H7 (cell line): ENCODE data around the gene DNM2. TPM values are rescaled to one million over a fixed set of nuclear protein-coding genes. Genes with fewer than 3 reads are reported as not detected.
"Not testable (repeated sequence)": the region's sequence is repeated elsewhere in the genome, so short reads cannot be mapped to it uniquely, and the experiment has no call there.

Source experiments
- DNase-seq: peaks from one replicate; pipeline ENCODE4 v3.0.0; 2012
- H3K27me3 ChIP-seq: 2 replicates; pipeline ENCODE4 v1.6.0; 2011; ENCODE audit warnings: mild to moderate bottlenecking, low read length; ENCODE audit not compliant: control insufficient read depth, insufficient read depth
- H3K36me3 ChIP-seq: replicated peaks from 2 replicates; pipeline ENCODE4 v1.5.1; 2011; ENCODE audit warnings: low read length; ENCODE audit not compliant: control insufficient read depth, insufficient read depth
- H3K4me3 ChIP-seq: 2 replicates; pipeline ENCODE4 v1.5.1; 2011; ENCODE audit warnings: low read depth, mild to moderate bottlenecking, control low read depth, low read length, moderate library complexity; ENCODE audit not compliant: insufficient read depth
- total RNA-seq: library from RNA; depleted of rRNA; stranded (reverse); fragments of >200 nt; shearing (Covaris generic); gene quantifications from 2 replicates; pipeline ENCODE4 v1.2.3, GENCODE V29; 2014

The DNM2 gene
- total RNA-seq, 1 experiment from 2014 or later: 77.6 TPM

DNA sequence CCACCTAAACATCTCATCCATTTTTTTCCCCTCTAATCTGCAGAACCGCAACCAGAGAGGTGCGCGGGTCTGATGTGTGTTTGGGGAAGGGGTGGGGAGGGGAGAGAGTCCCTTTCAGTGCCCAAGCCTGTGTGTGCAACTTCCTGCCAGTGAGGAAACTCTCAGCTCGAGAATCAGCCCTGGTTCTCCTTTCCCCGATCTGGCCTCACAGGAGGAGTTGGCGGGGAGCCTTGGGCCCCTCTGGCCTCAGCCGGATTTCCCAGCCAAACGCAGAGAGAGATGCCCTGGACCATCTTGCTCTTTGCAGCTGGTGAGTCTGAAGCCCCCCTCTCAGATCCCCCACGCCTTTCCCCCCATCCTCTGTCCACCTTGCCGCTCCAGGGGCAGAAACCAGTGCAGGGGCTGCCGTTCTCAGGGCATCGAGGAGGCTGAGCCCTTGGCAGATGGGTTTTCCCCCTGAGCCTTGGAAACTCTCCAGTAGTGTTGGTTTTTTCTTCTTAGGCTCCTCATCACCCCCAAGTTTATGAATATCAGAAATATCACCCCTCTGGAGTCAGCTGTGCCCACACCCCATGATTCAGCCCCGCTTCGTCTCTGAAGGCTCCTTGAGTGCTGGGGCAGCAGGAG lies 130.5 kb downstream of the DNM2 start, which contains the start of gene C19orf38:
Gene C19orf38, plus strand, starts transcription at position 186 of the 627 bp plus-strand sequence. Its CDS starts 94 bp downstream, at position 280.
- peak; percentile 38 for DNase-seq
- H3K36me3 ChIP-seq: no peaks in the 10 kb centered on the region
- H3K27me3 ChIP-seq: no peaks in the 10 kb centered on the region
- no peak within 1 kb of the TSS for H3K4me3 ChIP-seq

DNA sequence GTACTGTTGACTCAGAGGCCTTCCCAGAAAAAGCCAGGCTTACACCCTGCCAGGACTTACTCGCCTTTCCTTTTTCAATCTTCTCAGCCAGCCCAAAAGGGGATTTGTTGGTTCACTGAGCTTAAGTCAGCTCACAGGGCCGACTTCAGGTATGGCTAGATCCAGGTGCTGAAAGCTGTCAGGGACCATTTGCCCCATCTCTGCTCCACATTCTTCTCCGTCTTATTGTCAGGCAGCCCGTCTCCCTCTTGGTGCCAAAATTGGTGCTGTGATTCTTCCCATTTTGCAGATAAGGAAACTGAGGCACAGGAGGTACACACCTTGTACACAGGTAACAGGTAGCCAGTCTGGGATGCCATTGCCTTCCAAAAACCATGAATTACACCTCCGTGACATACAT lies 132.8 kb downstream of the DNM2 start:
- Histone ChIP-seq H3K36me3 (no peaks in the 10 kb centered on the region), H3K4me3 (no peak overlapping the region), H3K27me3 (no peaks in the 10 kb centered on the region)
- DNase-seq: no peak

DNA sequence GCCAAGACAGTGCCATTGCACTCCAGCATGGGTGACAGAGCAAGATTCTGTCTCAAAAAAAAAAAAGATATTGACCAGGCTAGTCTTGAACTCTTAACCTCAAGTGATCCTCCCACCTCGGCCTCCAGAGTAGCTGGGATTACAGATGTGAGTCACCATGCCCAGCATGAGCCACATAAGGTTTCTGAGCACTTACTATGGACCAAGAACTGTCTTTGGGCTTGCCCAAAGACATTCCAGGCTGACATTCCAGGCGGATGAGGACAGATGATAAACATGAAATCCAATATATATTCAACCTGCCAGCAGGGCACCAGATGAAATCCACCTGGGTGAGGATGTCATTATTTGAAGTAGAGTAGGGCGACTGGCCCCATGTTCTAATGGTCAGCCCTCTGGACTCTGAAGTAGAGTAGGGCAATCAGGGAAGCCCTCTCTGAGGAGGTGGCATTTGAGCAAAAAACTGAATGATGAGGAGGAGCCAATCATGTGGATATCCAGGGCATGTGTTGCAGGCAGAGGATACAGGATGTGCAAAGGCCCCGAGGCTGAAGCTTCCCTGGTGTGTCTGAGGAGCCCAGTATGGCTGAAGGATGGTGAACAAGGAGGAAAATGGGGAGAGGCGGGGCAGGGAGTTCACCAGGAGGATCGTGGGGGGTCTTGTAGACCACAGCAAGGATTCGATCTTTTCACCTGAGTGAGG lies 134.4 kb downstream of the DNM2 start:
- no peaks in the 10 kb centered on the region for H3K27me3 ChIP-seq
- H3K4me3 ChIP-seq: no peak overlapping the region
- no peak for DNase-seq
- no peaks in the 10 kb centered on the region for H3K36me3 ChIP-seq

DNA sequence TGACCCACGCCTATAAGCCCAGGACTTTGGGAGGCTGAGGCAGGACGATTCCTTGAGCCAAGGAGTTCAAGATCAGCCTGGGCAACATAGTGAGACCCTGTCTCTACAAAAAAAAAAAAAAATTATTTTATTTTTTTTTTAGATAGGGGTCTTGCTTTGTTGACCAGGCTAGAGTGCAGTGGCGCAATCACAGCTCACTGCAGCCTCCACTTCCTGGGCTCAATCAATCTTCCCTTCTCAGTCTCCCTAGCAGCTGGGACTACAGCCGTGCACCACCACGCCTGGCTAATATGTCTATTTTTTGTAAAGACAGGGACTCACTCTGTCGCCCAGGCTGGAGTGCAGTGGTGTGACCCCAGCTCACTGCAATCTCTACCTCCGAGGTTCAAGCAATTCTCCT lies 135.1 kb downstream of the DNM2 start:
- no peak overlapping the region for H3K4me3 ChIP-seq
- no peaks in the 10 kb centered on the region for H3K27me3 ChIP-seq

DNA sequence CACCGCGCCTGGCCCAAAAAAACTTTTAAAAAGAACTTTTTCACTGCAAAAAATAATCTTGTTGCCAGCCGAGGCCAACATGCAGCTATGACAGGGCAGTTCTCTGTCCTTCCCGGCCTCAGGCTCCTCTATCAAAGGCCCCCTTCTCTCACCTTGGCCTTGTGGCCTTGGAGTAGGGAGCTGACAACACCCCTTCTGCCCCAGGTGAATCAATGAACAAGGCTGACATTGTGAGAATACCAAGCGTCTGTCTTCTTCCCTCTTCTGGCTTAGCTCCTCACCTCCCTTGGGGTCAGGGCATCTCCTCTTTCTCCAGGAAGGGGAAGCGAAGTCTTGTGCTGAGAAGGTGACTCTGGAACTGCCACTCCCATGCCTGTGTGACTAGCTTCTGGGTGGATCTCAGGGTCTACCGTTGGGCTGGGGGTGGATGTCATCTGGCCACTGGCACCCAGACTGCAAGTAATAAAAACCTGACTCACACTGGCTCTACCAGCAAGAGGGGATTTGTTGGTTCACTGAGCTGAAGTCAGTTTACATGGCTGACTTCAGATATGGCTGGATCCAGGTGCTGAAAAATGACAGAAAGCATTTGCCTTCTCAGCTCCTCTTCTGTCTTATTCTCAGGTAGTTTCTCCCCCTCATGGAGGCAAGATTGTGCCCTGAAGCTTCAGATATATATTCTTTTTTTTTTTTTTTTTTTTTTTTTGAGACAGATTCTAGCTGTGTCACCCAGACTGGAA lies 136.6 kb downstream of the DNM2 start:
- Histone ChIP-seq H3K36me3 (no peaks in the 10 kb centered on the region), H3K27me3 (no peaks in the 10 kb centered on the region), H3K4me3 (no peak overlapping the region)
- no peak for DNase-seq

More for the DNA sequence above, 135.1 kb downstream of the DNM2 start:
- H3K36me3 ChIP-seq: no peaks in the 10 kb centered on the region
- no peak for DNase-seq

DNA sequence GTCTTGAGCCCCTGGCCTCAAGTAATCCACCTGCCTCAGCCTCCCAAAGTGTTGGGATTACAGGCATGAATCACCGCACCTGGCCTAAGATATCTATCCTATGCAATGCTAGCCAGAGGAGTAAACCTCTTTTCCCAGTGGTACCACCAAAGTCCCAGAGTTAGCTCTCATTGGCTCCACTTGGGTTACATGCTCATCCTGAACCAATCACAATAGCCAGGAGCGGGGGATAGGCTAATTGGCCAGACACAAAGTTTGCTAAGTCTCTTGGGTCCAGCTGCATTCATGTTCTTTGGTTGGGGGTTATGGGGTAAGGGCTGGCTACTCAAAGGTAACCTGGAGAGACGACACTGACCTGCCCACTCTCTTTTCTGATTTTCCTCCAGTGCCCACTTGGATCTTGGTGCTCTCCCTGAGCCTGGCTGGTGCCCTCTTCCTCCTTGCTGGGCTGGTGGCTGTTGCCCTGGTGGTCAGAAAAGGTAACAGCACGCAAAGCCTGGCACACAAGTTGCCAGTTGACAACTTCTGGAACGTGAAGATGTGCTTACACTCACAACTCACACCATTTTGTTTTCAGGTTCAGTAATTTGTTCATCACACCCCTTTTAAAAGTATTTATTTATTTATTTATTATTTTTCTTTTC lies 138.1 kb downstream of the DNM2 start:
- DNase-seq: peak; percentile 64
- no peak overlapping the region for H3K4me3 ChIP-seq
- no peaks in the 10 kb centered on the region for H3K27me3 ChIP-seq
- H3K36me3 ChIP-seq: no peaks in the 10 kb centered on the region

DNA sequence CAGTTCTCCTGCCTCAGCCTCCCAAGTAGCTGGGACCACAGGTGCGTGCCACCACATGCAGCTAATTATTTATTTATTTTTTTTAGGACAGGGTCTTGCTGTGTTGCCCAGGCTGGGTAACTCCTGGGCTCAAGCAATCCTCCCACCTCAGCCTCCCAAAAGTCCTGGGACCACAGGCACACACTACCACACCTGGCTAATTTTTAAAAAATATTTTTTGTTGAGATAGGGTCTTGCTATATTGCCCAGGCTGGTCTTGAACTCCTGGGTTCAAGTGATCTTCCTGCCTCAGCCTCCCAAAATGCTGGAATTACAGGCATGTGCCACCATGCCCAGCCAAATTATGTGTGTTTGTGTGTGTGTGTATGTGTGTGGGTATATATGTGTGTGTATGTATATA lies 139.0 kb downstream of the DNM2 start:
- H3K4me3 ChIP-seq, H3K36me3 ChIP-seq, DNase-seq, H3K27me3 ChIP-seq: not testable (repeated sequence)

DNA sequence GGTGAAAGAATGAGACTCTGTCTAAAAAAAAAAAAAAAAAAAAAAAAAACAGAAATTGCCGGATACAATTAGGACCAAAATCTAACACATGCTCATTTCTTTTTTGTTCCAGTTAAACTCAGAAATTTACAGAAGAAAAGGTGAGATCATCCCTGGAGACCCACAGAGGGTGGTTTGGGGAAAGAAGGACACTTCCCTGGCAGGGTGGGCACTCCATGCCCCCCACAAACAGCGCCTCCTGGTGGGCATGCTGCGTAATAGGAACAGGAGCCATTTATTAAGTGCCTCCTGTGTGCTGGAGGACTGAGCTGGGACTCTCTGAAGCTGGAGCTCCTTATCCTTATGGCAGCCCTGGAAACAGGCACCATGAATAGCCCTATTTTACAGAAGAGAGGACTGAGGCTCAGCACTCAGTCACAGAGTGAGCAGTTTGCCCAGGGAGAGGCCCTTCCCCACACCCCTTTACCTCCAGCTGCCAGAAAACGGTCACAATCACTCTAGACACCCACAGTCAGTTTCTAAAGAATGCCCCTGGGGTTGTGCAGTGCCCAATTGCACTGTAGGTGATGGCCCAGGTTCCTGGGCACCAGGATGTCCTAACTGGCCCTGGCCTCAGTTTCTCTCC lies 140.4 kb downstream of the DNM2 start:
- Histone ChIP-seq H3K4me3 (no peak overlapping the region), H3K27me3 (no peaks in the 10 kb centered on the region), H3K36me3 (no peaks in the 10 kb centered on the region)
- peak; percentile 84 for DNase-seq

DNA sequence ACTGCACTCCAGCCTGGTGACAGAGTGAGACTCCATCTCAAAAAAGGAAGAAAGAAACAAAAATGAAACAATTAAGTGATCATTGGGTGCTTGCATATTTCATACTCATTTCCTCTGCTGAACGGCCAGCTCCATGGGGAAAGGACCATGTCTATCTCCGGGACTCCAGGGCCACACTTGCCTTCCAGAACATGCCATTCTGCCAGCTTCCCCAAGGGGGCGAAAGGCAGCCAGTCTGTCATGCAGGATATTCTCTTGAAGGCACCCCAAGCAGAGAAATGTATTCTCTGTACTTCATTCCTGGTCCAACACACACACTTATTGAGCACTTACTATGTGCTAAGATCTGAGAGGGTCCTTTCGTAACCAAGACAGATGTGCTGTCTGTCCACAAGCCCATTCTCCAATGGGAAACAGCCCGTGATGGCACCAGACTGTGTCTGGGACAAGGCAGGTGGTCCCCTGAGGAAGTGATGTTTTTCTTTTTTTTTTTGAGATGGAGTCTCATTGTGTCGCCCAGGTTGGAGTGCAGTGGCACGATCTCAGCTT lies 143.3 kb downstream of the DNM2 start:
- peak; percentile 77 for DNase-seq
- H3K27me3 ChIP-seq: no peaks in the 10 kb centered on the region
- no peaks in the 10 kb centered on the region for H3K36me3 ChIP-seq
- no peak overlapping the region for H3K4me3 ChIP-seq

DNA sequence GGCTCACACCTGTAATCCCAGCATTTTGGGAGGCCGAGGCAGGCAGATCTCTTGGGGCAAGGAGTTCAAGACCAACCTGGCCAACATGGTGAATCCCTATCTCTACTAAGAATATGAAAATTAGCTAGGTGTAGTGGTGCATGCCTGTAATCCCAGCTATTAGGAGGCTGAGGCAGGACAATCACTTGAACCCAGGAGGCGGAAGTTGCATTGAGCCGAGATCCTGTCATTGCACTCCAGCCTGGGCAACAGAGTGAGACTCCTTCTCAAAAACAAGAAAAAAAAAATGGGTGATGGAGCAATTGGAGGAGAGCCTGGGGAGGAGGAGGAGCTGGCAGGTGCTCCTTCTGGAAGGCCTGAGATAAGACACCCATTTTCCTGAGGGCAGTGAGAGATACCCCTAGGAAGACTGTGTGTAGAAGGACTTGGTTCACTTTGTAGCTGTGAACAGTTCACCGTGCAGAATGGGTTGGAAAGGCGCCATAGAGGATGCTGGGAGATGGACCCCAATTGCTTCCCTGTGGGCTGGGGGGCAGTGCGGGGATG lies 144.8 kb downstream of the DNM2 start:
- Histone ChIP-seq H3K36me3 (no peaks in the 10 kb centered on the region), H3K4me3 (no peak overlapping the region), H3K27me3 (no peaks in the 10 kb centered on the region)
- no peak for DNase-seq

DNA sequence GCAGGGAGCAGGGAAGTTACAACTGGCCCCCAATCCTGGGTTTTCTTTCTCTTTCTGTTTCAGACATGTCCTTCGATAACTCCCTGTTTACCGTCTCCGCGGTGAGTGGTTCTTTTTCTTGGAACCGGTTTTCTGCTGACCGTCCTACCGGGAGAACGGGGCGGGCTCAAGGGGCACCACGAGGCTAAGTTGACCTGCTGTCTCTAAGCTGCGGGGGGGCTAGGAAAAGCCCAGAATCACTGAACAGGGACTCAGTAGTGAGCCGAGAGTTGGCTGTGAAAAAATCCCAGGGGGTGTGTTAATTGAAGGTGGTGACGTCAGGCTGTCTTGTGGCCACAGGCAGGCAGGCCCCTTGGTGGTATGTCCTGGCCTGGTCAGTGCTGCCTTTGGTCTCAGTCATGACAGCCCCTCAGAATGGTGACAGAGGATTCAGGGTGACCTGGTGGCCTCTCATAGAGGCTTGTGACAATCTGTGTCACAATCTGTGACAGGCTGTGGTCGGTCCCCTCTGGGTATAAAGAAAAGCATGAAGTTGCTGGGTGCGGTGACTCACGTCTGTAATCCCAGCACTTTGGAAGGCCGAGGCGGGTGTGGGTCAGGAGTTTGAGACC lies 145.3 kb downstream of the DNM2 start:
- no peak for DNase-seq
- H3K36me3 ChIP-seq: no peaks in the 10 kb centered on the region
- no peaks in the 10 kb centered on the region for H3K27me3 ChIP-seq
- H3K4me3 ChIP-seq: no peak overlapping the region

DNA sequence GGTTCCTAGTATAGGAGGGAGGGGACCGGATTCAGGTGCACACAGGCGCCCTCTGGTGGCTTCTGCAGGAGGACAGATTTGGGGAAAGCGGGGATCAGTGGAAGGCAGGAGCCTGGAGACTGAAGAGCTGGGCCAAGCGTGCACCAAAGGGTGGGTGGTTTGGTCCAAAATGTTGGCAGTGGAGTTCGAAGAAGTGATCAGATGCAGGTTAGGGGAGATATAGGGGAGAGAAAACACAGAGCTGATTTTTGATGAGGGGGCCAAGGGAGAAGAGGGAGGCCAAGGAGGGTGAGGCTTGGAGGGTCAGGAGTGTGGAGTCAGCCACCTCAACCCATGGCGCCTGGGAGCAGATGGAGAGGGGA lies 146.6 kb downstream of the DNM2 start:
- Histone ChIP-seq H3K36me3 (no peaks in the 10 kb centered on the region), H3K27me3 (no peaks in the 10 kb centered on the region), H3K4me3 (no peak overlapping the region)
- DNase-seq: peak; percentile 94

DNA sequence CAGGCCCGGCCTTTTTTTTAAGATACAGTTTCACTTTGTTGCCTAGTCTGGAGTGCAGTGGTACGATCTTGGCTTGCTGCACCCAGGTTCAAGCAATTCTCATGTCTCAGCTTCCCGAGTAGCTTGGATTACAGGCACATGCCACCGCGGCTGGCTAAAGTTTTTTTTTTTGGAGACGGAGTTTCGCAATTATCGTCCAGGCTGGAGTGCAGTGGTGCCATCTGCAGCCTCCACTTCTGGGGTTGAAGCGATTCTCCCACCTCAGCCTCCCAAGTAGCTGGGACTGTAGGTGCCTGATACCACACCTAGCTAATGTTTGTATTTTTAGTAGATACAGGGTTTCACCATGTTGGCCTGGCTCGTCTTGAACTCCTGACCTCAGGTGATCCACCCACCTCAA lies 148.6 kb downstream of the DNM2 start:
- no peaks in the 10 kb centered on the region for H3K27me3 ChIP-seq
- DNase-seq: no peak

More for the DNA sequence above, 148.6 kb downstream of the DNM2 start:
- H3K4me3 ChIP-seq: no peak overlapping the region
- no peaks in the 10 kb centered on the region for H3K36me3 ChIP-seq
